NT2/D1 (cell line): Measurements from ENCODE around the gene C10orf71.

ENCODE experiments used
- DNase-seq: peaks from one replicate; pipeline ENCODE4 v3.0.0-alpha.2; 2011; ENCODE audit warnings: low read depth, low spot score
- H3K27me3 ChIP-seq: 2 replicates; pipeline ENCODE4 v1.6.0; 2011; ENCODE audit warnings: mild to moderate bottlenecking; ENCODE audit not compliant: insufficient read length, insufficient read depth
- H3K36me3 ChIP-seq: 2 replicates; pipeline ENCODE4 v1.6.1; 2011; ENCODE audit warnings: mild to moderate bottlenecking, low read length, mixed read lengths; ENCODE audit not compliant: insufficient read depth, insufficient read length
- H3K4me1 ChIP-seq: 2 replicates; pipeline ENCODE4 v1.5.1; 2011; ENCODE audit not compliant: insufficient read depth, insufficient read length
- H3K4me3 ChIP-seq: 2 replicates; pipeline ENCODE4 v1.5.1; 2011; ENCODE audit warnings: low read depth; ENCODE audit not compliant: insufficient read length
- H3K9ac ChIP-seq: 2 replicates; pipeline ENCODE4 v1.6.0; 2011; ENCODE audit warnings: low read depth; ENCODE audit not compliant: insufficient read length
- H3K9me3 ChIP-seq: 2 replicates; pipeline ENCODE4 v1.5.1; 2011; ENCODE audit warnings: mild to moderate bottlenecking, low read length; ENCODE audit not compliant: insufficient read depth
- SUZ12 ChIP-seq: IDR thresholded peaks from 2 replicates; pipeline ENCODE4 v1.6.1; 2011; ENCODE audit not compliant: insufficient read length, insufficient read depth; ENCODE audit errors: extremely low read depth
- YY1 ChIP-seq: IDR thresholded peaks from 2 replicates; pipeline ENCODE4 v1.6.1; 2011; ENCODE audit not compliant: insufficient read length, insufficient read depth
- ZNF274 ChIP-seq: IDR thresholded peaks from 2 replicates; pipeline ENCODE4 v1.6.1; 2011; ENCODE audit warnings: mild to moderate bottlenecking, low read depth, low read length

Gene C10orf71

DNA sequence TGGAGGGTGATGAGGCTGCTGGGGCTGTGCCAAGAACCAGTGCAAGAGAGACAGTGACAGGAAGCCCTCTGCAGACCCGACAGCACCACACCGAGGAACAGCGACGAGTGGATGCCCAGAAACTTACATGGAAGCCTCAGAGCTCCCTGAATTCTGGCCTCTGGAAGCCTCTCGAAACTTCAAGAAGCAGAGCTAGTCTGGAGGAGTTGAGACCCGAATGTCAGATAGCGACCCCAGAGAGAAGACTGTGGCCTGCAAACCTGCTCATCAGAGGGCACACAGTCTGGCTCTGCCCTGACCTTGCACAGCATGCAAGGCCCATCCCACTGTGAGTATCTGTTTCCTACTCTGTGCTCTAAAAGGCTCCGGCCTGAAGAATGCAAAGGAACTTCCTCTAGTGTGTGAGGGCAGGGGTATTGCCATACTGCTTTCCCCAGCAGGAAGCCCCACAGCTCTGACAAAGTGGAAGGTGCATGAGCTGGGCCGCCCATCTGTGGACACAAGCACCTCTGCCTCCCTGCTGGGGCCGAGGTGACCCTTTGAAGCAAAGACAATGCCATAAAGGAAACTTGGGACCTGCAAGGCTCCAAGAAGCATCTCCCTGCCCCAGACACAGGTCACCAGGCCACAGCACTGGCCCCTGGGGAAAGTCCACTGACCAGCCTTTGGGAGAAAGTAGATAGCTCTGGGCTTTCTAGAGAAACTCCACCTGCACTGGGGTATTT, 10.5 kb upstream of the C10orf71 start:
- Histone ChIP-seq H3K9ac (no peak overlapping the region), H3K4me1 (no peaks in the 10 kb centered on the region), H3K36me3 (no peaks in the 10 kb centered on the region), H3K4me3 (no peak overlapping the region), H3K27me3 (no peaks in the 10 kb centered on the region), H3K9me3 (no peaks in the 10 kb centered on the region)
- no peak for DNase-seq
- no peak for TF ChIP-seq SUZ12
- no peak for TF ChIP-seq YY1
- no peak for TF ChIP-seq ZNF274

DNA sequence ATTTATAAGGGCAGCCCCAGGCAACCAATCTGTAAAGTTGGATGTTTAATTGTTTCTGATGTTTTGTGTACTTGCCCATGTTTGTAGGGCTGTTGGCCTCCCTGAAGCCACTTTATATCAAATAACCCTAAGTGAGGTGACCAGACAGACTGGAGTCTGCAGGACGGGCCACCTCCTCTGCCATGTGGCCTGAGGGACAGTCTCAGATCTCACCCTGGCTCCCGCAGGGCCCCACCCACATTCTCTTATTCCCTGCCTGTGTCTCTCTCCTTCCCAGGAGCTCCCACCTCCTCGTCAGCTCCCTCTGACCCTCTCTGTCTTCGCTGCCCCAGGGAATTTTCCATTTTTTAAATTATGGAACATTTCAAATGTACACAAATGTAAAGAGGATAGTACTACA, 9.5 kb upstream of the C10orf71 start:
- TF ChIP-seq YY1 = no peak
- TF ChIP-seq SUZ12 = no peak
- no peak for TF ChIP-seq ZNF274
- no peak for DNase-seq
- no peaks in the 10 kb centered on the region for H3K9me3 ChIP-seq
- H3K27me3 ChIP-seq = no peaks in the 10 kb centered on the region
- H3K4me3 ChIP-seq = no peak overlapping the region
- H3K4me1 ChIP-seq = no peaks in the 10 kb centered on the region
- H3K36me3 ChIP-seq = no peaks in the 10 kb centered on the region
- H3K9ac ChIP-seq = no peak overlapping the region

DNA sequence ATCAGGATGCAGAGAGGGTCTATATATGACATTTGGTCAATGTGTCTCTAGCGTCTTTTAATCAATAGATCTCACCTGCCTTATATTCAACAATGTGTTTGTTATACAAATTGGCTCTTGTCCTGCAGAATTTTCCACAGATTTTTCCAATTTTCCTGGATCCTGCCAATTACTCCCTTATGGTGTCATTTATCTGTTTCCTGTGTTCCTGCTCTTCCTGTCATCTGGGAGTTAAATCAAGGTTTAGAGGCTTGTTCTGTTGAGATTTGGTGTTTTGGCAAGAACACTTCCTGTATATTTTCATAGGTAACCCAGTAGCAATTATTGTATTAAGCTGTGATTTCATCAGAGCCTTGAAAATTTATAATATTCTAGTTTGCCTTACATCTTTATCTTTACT, 8.8 kb upstream of the C10orf71 start:
- H3K9ac ChIP-seq = no peak overlapping the region
- no peak for DNase-seq
- H3K4me3 ChIP-seq = no peak overlapping the region
- H3K27me3 ChIP-seq = no peaks in the 10 kb centered on the region
- H3K36me3 ChIP-seq = no peaks in the 10 kb centered on the region
- TF ChIP-seq YY1 (no peak), ZNF274 (no peak), SUZ12 (no peak)
- H3K9me3 ChIP-seq = no peaks in the 10 kb centered on the region
- H3K4me1 ChIP-seq = no peaks in the 10 kb centered on the region

DNA sequence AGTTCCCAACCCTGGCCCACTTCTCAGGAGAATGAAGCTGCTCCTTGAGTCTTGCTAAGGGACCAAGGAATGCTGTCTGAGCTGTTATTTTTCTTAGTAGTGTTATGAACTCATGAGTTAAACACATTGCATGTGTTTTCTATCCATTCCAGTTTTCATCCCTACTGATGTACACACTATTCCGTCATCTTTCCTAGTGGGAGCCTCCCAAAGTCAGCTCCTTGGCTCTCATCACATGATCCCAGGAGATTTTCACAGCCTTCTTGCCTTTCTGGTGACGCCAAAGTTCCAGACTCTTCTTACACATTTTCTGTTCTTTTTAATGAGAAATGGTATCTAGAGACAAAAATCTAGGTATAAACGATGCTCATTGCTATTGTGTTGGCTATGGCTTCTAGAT, 8.4 kb upstream of the C10orf71 start:
- Histone ChIP-seq H3K36me3 (no peaks in the 10 kb centered on the region), H3K9me3 (no peaks in the 10 kb centered on the region), H3K27me3 (no peaks in the 10 kb centered on the region), H3K4me1 (no peaks in the 10 kb centered on the region), H3K4me3 (no peak overlapping the region), H3K9ac (no peak overlapping the region)
- DNase-seq = no peak
- TF ChIP-seq YY1 (no peak), ZNF274 (no peak), SUZ12 (no peak)

DNA sequence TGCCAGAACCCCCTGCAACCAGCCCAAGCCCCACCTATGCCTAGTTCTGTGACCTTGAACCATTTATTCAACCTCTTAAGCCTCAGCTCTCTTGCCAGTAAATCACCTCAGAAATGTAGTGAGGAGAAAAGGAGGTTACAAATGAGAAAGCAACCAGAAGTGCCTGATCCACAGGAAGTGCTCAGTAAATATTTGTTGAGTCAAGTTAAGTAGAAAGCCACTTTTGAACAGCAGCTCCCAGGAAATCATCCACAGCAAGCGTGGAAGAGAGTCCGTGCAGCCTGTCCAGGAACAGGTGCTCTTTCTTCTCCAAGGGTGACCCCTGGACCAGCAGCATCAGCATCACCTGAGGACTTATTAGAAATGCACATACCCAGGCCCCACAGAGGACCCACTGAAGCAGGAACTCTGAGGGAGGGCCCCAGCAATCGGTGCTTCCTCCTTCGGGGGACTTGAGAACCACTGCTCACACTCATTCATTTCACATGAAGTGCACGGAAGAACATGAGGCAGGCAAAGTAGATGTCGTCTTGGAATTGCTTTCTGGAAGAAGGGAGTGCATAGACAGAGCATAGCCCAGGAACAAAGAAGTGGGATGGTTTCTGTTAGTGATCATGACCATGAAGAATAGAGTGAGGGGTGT, 6.3 kb upstream of the C10orf71 start:
- Histone ChIP-seq H3K9ac (no peak overlapping the region), H3K4me1 (no peaks in the 10 kb centered on the region), H3K9me3 (no peaks in the 10 kb centered on the region), H3K27me3 (no peaks in the 10 kb centered on the region), H3K4me3 (no peak overlapping the region), H3K36me3 (no peaks in the 10 kb centered on the region)
- TF ChIP-seq ZNF274 (no peak), SUZ12 (no peak), YY1 (no peak)
- no peak for DNase-seq

DNA sequence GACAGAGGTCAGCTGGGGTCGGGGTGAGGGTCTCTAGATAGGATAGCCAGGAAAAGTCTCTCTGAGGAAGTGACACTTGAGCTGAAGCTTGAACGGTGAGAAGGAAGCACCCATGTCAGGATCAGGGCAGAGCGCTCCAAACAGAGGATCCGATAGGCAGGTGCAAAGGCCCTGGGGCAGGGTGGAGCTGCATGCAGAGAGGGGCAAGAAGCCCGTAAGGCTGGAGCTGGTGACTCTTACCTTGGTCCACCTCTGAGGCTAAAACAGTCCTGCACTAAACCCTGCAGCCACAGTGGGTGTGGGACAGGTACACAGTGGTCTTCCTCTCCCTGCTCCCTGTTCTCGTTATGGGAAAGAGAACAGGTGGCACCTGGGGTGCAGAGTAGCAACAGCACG, 5.8 kb upstream of the C10orf71 start:
- no peak for TF ChIP-seq ZNF274
- no peak for TF ChIP-seq SUZ12
- no peak for TF ChIP-seq YY1
- no peaks in the 10 kb centered on the region for H3K9me3 ChIP-seq
- no peaks in the 10 kb centered on the region for H3K4me1 ChIP-seq
- DNase-seq = no peak
- no peak overlapping the region for H3K9ac ChIP-seq
- no peaks in the 10 kb centered on the region for H3K27me3 ChIP-seq
- H3K4me3 ChIP-seq = no peak overlapping the region
- H3K36me3 ChIP-seq = no peaks in the 10 kb centered on the region

DNA sequence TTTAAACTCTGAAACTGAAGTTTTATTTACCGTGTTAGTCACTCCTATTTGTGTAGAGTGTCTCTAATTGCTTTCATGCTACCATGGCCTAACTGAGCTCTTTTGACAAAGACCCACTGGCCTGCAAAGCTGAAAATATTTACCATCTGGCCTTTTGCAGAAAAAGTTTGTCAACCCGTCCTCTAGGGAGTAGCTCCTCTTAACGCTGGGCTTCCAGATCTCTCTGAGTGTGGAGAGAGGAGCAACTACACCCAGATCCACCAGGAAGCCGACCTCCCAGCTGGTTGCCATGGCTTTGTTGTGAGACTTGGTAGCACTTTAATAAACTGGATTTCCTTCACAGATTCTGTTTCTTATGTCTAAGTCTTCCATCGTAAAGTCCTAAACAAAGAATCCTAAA, 4.2 kb upstream of the C10orf71 start:
- DNase-seq = no peak
- no peak for TF ChIP-seq SUZ12
- TF ChIP-seq ZNF274 = no peak
- no peak for TF ChIP-seq YY1
- Histone ChIP-seq H3K9me3 (no peaks in the 10 kb centered on the region), H3K27me3 (no peaks in the 10 kb centered on the region), H3K4me3 (no peak overlapping the region), H3K9ac (no peak overlapping the region), H3K36me3 (no peaks in the 10 kb centered on the region), H3K4me1 (peaks cover 4% of the 10 kb centered on the region)
